Adrenal gland (tissue), 12 donors: ENCODE measurements around the gene HLA-DQB1. TPM values are rescaled to one million over a fixed set of nuclear protein-coding genes. Genes with fewer than 3 reads are reported as not detected.

Experiments
- DNase-seq, 7 donors: peaks; one replicate each; pipeline ENCODE4 v3.0.0-alpha.2; 2019 to 2020
- H3K27ac ChIP-seq, 5 donors: fragments of 200-600 bp; sonication (generic) in 4 of 5; 1 replicate in 3 of 5; 2 replicates in 2 of 5; pipeline versions ENCODE4 v1.5.1 to v1.8.0; 2016 to 2020; ENCODE audit warnings: mild to moderate bottlenecking in 1 of 5
- H3K27me3 ChIP-seq: fragments of 200-600 bp; 2 replicates; pipeline ENCODE4 v1.8.0; 2021
- H3K36me3 ChIP-seq, 2 donors: fragments of 200-600 bp; replicated peaks in 1 of 2; 1 replicate in 1 of 2; 2 replicates in 1 of 2; pipeline versions ENCODE4 v1.5.1 to v1.8.0; 2018 to 2022
- H3K4me1 ChIP-seq, 2 donors: fragments of 200-600 bp; replicated peaks in 1 of 2; 1 replicate in 1 of 2; 2 replicates in 1 of 2; pipeline versions ENCODE4 v1.5.1 to v1.8.0; 2018 to 2021
- H3K4me3 ChIP-seq, 4 donors: fragments of 200-600 bp; sonication (generic) in 3 of 4; one replicate each; pipeline ENCODE4 v1.5.1; 2016 to 2018
- H3K9me3 ChIP-seq, 3 donors: fragments of 200-600 bp; sonication (generic) in 1 of 3; replicated peaks in 1 of 3; 1 replicate in 2 of 3; 2 replicates in 1 of 3; pipeline versions ENCODE4 v1.5.1 to v1.8.0; 2016 to 2021
- POLR2A ChIP-seq, 2 donors: fragments of 450-650 bp; IDR thresholded peaks; one replicate each; pipeline ENCODE4 v1.6.1; 2017; ENCODE audit warnings: antibody characterized with exemption in 2 of 2, mild to moderate bottlenecking in 2 of 2, moderate library complexity in 1 of 2
- WGBS, 4 donors: extraction: QIAGEN DNeasy Blood & Tissue Kit in 2 of 4; methylation state at CpG; one replicate each; pipeline versions ENCODE4 v1.1.5 to v1.1.7; 2013 to 2017; 5-methylcytosine and 5-hydroxymethylcytosine counted together
- intact Hi-C, 2 donors: fragments of 100-400 bp; cut with DNase I; formaldehyde crosslinking; loops; one replicate each; pipeline versions ENCODE4 v1.14.1 to v1.15.0; 2022 to 2023
- polyA plus RNA-seq, 3 donors: library from polyadenylated mRNA; stranded (reverse); fragments of 200-250 nt in 2 of 3; fragments of 350-450 nt in 1 of 3; fragmentation: Illumina TruSeq in 1 of 3; extraction: RNeasy Lipid Tissue Mini Kit (QIAGEN cat#74804) in 1 of 3; gene quantifications; one replicate each; pipeline ENCODE4 v1.2.3, GENCODE V29; 2013 to 2014
- total RNA-seq, 9 donors: library from RNA; depleted of rRNA in 4 of 9; stranded (reverse); fragments of >200 nt in 4 of 9; fragments of 120-200 nt in 1 of 9; fragmentation: NEBNext Ultra II Directional in 1 of 9; extraction: Animal tissue kit (Norgen Biotek cat#: 25700) in 1 of 9; gene quantifications; one replicate each; pipeline versions ENCODE4 v1.1.0 to v1.2.4, GENCODE V29; 2013 to 2023
- TF ChIP-seq, protein P1 (sequence below), 6 experiments: fragments of 450-650 bp in 4 of 6; fragments of 200-600 bp in 2 of 6; sonication (generic) in 1 of 6; IDR thresholded peaks; 1 replicate in 5 of 6; 2 replicates in 1 of 6; pipeline versions ENCODE4 v1.5.1 to v1.8.0; 2016 to 2021; ENCODE audit warnings: antibody characterized with exemption in 6 of 6, mild to moderate bottlenecking in 2 of 6, moderate library complexity in 1 of 6
- donor health status: healthy with polysubstance abuse.
- donor health status: Bipolar disorder and iron deficiency.
- donor health status: DM: yes; HTN: yes; CAD: no.
- donor health status: DM: no; HTN: no; CAD: no.
- donor health status: DM: no; HTN: no; CAD: no.
- donor health status: DM: yes; HTN: yes; CAD: no.

HLA-DQB1 gene
- total and polyA plus RNA-seq, 12 donors, result 1.4 to 208 (median 9.4) TPM

DNA sequence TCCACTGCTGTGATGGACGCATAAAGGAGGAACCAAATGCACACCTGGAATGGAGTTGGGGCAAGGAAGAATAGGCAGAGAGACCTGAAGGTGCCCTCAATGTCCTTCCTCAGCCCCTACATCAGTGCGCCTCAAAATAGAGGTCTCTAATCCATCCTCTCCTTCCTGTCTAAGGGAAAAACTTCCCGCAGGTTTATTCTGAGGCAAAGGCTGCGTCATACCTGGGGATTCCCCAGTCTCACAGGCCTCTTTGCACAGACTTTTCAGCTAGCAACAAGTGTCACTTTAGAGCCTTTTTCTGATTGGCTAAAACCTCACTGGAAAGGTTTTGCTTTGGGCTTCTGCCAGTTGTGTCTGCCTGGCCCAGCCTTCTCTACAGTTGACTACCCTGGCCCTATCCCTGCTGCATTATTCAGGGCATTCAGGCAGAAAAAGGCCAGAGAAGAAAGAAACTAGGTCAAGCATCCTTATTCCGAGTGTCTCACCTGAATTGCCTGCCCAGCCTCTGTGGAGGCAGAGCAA, 1.8 kb upstream of the HLA-DQB1 start:
- peak; percentile 41 to 83 (median 69) for DNase-seq
- Histone ChIP-seq H3K27me3 (no peaks in the 10 kb centered on the region), H3K36me3 (no peaks in the 10 kb centered on the region), H3K4me3 (no peak overlapping the region), H3K27ac (no peak overlapping the region), H3K4me1 (no peaks in the 10 kb centered on the region), H3K9me3 (no peaks in the 10 kb centered on the region)
- TF ChIP-seq POLR2A (IDR thresholded peaks at IDR 0.05), result peak in 1 of 2 donors; percentile 15
- TF ChIP-seq, protein P1, sequence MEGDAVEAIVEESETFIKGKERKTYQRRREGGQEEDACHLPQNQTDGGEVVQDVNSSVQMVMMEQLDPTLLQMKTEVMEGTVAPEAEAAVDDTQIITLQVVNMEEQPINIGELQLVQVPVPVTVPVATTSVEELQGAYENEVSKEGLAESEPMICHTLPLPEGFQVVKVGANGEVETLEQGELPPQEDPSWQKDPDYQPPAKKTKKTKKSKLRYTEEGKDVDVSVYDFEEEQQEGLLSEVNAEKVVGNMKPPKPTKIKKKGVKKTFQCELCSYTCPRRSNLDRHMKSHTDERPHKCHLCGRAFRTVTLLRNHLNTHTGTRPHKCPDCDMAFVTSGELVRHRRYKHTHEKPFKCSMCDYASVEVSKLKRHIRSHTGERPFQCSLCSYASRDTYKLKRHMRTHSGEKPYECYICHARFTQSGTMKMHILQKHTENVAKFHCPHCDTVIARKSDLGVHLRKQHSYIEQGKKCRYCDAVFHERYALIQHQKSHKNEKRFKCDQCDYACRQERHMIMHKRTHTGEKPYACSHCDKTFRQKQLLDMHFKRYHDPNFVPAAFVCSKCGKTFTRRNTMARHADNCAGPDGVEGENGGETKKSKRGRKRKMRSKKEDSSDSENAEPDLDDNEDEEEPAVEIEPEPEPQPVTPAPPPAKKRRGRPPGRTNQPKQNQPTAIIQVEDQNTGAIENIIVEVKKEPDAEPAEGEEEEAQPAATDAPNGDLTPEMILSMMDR (IDR thresholded peaks at IDR 0.05), result no peak
- 18 to 33% (median 26%) methylated on average over 4 to 5 of the region's 5 CpGs for whole genome bisulfite sequencing, 4 donors
- intact Hi-C loops, result no loop called here

DNA sequence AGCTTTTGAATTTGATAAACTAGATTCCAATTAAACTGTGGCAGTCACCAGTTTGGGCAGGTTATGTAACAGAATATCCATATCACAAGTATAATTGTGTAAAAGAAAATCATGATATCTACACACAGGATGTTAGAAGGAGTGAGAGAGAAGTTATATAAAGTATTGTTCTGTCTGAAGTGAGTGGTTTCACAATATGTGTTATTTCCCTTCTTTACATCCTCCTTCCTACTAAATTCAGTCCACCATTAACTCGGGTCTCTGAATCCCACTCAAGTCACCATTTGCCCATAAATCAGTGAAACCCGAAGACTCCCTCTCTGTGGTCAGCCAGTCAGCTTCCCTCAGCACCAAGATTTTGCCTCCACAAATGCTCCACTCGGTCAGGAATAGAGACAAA, 796 bp downstream of the HLA-DQB1 start:
- no peaks in the 10 kb centered on the region for H3K9me3 ChIP-seq
- no peak overlapping the region for H3K27ac ChIP-seq
- H3K4me3 ChIP-seq, result no peak overlapping the region
- no peak for DNase-seq
- WGBS, 4 donors, result 10 to 16% (median 13%) methylated on average over 3 of the region's 3 CpGs
- no peaks in the 10 kb centered on the region for H3K27me3 ChIP-seq
- no peaks in the 10 kb centered on the region for H3K4me1 ChIP-seq
- intact Hi-C loops, result loop anchor here in 1 of 2 donors (2.0 kb wide), 1 partner anchor 95 kb away; no protein-coding TSS in a partner anchor
- H3K36me3 ChIP-seq, result no peaks in the 10 kb centered on the region
- TF ChIP-seq, protein P1 (IDR thresholded peaks at IDR 0.05), result no peak
- no peak for TF ChIP-seq POLR2A (IDR thresholded peaks at IDR 0.05)

DNA sequence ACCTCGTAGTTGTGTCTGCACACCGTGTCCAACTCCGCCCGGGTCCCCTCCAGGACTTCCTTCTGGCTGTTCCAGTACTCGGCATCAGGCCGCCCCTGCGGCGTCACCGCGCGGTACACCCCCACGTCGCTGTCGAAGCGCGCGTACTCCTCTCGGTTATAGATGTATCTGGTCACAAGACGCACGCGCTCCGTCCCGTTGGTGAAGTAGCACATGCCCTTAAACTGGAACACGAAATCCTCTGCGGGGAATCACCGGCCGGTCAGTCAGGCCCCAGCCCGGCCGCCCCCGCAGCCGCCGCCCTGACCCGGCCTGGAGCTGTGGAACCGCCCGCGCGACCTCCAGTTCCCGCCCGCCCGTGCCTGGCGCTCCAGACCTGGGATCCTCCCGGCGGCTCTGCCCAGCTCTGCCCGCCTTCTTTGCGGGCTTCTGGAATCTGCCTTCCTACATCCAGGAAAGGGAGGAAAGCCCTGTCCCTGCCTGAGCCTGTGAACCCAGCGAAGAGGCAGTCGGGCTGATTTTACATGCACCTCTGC, 1.6 kb downstream of the HLA-DQB1 start:
- TF ChIP-seq, protein P1 (IDR thresholded peaks at IDR 0.05), result no peak
- TF ChIP-seq POLR2A (IDR thresholded peaks at IDR 0.05), result no peak

DNA sequence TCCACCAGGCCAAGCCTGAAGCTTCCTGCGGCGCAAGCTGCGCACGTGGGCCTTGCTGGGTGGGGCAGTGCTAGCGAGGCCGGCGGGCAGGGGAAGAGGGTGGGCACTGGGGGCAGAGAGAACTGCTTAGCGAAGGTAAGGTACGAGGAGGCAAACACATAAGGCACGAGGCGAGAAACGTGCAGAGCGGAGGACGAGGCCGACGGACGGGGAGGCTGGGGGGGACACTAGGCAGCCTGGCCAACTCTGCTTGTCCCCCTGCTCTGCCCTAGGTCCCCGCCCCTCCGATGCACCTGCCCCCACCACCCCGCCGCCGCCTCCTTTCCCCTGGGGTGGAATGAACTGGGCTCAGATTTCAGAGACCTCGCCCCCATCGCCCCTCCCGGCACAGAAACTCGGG, 2.1 kb downstream of the HLA-DQB1 start:
- Histone ChIP-seq H3K36me3 (no peaks in the 10 kb centered on the region), H3K4me3 (no peak overlapping the region), H3K27ac (no peak overlapping the region), H3K9me3 (no peaks in the 10 kb centered on the region), H3K27me3 (no peaks in the 10 kb centered on the region), H3K4me1 (no peaks in the 10 kb centered on the region)
- intact Hi-C loops, result loop anchor here in 1 of 2 donors (2.0 kb wide), 1 partner anchor 96 kb away; no protein-coding TSS in a partner anchor
- WGBS, 4 donors, result 13 to 27% (median 20%) methylated on average over 12 to 26 of the region's 26 CpGs; no CpG with 5 or more reads in 1 of the 4 donors
- no peak for TF ChIP-seq POLR2A (IDR thresholded peaks at IDR 0.05)
- TF ChIP-seq, protein P1 (IDR thresholded peaks at IDR 0.05), result no peak
- DNase-seq, result no peak

More for the DNA sequence above, 1.6 kb downstream of the HLA-DQB1 start:
- no peaks in the 10 kb centered on the region for H3K4me1 ChIP-seq
- intact Hi-C loops, result loop anchor here in 1 of 2 donors (2.0 kb wide), 1 partner anchor 96 kb away; no protein-coding TSS in a partner anchor
- WGBS, 4 donors, result 0 to 5% (median 2%) methylated on average over 2 to 47 of the region's 47 CpGs
- no peaks in the 10 kb centered on the region for H3K36me3 ChIP-seq
- H3K27ac ChIP-seq, result peak overlapping the region in 1 of 5 donors; percentile 40
- H3K27me3 ChIP-seq, result no peaks in the 10 kb centered on the region
- peak in 3 of 7 donors; percentile 13 to 41 (median 19) for DNase-seq
- H3K4me3 ChIP-seq, result no peak overlapping the region
- no peaks in the 10 kb centered on the region for H3K9me3 ChIP-seq
